NCI-H526 (cell line): ENCODE measurements around the gene CFAP20DC.

Source experiments
- DNase-seq, 2 experiments: peaks; one replicate each; lab custom pipeline; 2025; lab: John Stamatoyannopoulos, UW

Gene CFAP20DC

GRCh38 chr3:58800032-58800431, 249.8 kb downstream of the CFAP20DC start:
- DNase-seq = no peak

DNA sequence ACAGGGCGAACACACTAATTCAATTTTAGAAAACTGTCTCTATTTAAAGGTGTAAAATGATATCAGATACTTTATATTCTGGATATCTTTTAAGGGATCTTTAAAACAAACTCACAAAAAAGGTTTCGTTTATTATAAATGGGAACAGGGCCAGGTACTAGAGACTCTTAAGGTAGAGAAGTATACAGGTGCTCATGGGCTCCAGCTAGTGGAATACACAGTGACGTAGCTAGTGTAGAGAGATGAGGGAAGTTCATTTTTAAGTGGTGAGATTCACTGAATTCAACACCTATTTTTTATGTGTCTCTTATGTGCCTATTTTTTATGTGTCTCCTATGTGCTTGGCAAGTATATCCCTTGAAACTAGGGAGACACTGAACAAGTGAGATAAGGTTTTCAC, 250.6 kb downstream of the CFAP20DC start:
- DNase-seq = peak in 1 of 2 experiments; percentile 0

DNA sequence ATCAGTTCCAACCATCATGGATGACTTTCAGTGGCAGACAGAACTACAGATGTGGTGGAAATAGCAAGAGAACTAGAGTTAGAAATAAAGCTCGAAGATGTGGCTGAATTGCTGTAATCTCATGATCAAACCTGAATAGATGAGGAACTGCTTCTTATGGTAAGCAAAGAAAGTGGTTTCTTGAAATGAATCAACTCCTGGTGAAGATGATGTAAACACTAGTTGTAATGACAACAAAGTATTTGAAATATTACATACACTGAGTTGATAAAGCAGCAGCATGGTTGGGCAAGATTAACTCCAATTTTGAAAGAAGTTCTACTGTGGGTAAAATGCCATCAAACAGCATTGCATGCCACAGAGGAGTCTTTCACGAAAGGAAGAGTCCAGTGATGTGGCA, 251.5 kb downstream of the CFAP20DC start:
- DNase-seq = no peak

DNA sequence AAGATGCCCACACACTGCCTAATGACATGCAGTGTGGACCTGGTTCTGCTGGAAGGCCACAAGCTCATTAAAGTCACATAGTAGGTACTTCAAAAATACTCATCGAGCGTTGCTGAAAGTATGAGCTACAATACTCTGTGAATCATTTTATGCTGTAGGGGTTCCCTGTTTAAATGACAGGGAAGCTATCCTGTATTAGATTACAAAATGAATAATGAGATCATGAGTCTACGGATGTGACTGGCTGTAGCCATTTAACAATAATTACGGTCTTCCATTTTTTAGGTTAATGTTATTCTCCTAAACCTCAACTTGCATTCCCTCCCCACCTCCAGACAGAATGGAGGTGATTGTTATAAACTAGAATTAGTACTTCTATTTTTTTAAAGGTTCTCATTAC, 255.1 kb downstream of the CFAP20DC start:
- DNase-seq = no peak

GRCh38 chr3:58793938-58794337, 255.9 kb downstream of the CFAP20DC start:
- DNase-seq = no peak

GRCh38 chr3:58792921-58793451, 256.8 kb downstream of the CFAP20DC start:
- no peak for DNase-seq

- no peak for DNase-seq
Measured at GRCh38 chr3:58789385-58789784, 260.4 kb downstream of the CFAP20DC start.

DNA sequence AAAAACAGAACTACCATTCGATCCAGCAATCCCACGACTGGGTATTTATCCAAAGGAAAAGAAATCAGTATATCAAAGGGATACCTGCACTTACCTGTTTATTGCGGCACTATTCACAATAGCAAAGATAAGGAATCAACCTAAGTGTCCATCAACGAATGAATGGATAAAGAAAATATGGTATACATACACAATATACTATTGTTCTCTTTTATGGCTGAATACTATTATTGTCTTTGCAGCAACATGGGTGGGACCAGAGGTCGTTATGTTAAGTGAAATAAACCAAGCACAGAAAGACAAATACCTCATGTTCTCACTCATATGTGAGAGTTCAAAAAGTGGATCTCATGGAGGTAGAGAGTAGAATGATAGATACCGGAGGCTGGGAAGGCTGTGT, 264.9 kb downstream of the CFAP20DC start:
- no peak for DNase-seq

DNA sequence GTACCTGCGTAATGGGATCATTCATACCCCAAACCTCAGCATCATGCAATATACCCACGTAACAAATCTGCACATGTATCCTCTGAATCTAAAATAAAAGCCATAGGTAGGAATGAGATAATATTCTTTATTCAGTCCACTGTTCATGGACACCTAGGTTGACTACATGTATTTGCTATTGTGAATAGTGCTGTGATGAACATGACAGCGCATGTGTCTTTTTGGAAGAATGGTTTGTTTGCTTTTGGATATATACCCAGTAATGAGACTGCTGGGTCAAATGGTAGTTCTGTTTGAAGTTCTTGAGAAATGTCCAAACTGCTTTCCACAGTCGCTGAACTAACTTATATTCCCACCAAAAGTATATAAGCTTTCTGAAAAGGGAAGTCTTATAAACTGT, 265.4 kb downstream of the CFAP20DC start:
- no peak for DNase-seq

DNA sequence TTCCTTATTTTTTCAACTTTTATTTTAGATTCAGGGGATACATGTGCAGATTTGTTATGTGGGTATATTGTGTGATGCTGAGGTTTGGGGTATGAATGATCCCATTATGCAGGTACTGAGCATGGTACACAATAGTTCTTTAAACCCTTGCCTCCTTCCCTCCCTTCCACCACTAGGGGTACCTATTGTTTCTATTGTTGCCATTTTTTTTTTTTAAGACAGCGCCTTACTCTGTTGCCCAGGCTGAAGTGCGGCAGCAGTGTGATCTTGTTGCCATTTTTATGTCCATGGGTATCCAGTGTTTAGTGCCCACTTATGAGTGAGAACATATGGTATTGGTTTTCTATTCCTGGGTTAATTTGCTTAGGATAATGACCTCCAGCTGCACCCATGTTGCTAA, 266.0 kb downstream of the CFAP20DC start:
- no peak for DNase-seq

DNA sequence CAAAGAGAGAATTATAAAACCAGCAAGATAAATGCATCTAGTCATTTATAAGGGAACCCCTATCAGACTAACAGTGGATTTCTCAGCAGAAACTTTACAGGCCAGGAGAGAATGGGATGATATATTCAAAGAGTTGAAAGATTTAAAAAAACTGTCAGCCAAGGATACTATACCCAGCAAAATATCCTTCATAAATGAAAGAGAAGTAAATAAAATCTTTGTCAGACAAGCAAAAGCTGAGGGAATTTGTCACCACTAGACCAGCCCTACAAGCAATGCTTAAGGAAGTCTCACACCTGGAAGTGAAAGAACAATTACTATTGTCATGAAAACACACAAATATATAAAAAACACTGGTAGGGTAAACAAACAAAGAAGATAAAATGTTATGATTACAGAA, 269.9 kb downstream of the CFAP20DC start:
- no peak for DNase-seq

DNA sequence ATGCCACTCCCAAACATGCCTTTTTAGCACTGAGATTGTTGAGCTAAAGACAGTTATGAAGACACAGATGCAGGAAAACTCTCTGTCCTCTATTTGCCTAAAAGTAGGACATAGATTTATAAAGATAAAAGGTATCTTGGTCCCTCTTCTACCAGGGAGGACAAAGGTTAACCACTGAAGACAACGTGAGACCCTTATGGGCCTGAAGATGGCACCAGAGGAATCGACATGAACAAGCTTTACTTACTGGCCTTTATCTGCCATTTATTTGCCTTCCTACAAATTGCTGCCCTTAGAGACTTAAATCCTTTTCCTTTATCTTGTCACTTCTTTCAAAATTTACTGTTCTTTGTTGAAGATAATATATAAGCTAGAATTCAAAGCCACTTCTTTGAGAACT, 273.6 kb downstream of the CFAP20DC start:
- no peak for DNase-seq

- DNase-seq = no peak
Measured at GRCh38 chr3:58772462-58772861, 277.4 kb downstream of the CFAP20DC start.

GRCh38 chr3:58769065-58769464, 280.8 kb downstream of the CFAP20DC start:
- DNase-seq = no peak

- DNase-seq = no peak
Measured at GRCh38 chr3:58766587-58767282, 283.1 kb downstream of the CFAP20DC start.

DNA sequence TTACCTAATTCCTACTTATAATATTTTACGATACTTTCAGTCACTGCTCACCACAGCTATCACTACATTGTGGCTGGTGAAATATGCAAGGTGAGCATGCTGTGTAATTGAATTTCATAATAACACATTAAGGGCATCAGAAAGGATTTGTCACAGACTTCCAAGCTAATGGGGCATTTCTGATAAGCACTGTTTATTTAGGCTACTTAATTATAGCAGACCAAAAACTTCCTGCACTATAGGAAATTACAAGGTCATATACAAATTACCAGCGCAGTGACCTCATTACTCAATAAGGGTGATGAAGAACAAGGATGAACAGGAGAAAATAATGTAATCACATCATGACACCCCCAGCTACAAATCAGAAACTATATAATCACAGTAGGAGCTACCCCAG, 294.7 kb downstream of the CFAP20DC start:
- DNase-seq = no peak

- no peak for DNase-seq
Measured at GRCh38 chr3:58754074-58754473, 295.8 kb downstream of the CFAP20DC start.

GRCh38 chr3:58751882-58752567, 297.8 kb downstream of the CFAP20DC start:
- DNase-seq = no peak

DNA sequence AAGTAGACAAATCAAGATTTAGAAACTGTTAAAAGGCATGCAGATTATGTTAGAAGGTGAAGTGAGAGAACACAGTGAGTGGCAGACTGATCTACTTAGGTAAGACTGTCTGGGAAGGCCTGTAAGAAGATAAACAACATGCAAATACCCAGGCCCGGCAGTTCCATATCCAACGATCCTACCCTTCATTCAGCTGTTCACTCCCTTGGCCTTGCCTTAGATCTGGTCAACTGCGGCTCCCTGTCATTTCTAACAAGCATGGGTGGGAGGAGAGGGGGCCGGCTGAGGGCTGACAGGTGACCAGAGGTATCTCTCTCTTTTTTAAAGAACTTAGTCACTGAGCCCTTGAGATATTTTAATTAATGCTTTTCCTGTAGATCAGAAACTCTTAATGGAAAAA, 298.6 kb downstream of the CFAP20DC start:
- peak; percentile 79 to 83 for DNase-seq

DNA sequence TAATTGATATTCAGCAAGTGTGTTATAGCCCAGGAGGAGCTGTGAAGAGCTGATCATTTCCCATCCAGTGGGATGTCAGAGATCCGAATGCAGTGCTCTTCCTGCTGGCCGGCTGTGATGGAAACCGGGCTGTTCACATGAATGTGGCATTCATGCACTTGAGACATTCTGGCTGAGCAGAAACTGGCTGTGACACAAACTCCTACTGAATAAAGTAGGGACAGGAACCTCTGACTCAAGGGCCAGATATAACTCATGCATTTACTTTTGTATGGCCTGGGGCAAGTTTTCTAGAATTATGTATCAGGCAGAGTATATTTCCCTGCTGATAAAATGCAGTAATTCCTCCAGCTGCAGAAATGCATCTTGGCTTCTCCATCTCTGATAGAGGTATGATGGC, 299.9 kb downstream of the CFAP20DC start:
- DNase-seq = no peak

DNA sequence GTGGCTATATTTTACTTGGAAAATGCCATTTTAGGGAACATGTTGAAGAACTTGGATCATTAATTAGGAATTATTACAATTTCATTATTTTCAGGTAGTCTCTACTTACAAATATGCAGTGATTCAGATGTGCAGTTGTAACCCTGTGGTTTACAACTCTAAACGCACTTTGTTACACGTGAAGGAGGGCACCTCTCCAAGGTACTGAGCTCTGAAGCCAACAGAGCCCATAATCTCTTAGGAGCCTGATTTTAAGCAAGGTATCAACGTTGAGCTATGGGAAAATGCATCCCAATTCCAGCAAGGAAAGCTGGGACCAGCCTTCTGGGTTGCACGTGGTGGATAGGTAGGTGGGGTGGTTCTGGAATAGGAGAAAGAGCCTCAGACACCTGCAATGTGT, 301.8 kb downstream of the CFAP20DC start:
- no peak for DNase-seq

DNA sequence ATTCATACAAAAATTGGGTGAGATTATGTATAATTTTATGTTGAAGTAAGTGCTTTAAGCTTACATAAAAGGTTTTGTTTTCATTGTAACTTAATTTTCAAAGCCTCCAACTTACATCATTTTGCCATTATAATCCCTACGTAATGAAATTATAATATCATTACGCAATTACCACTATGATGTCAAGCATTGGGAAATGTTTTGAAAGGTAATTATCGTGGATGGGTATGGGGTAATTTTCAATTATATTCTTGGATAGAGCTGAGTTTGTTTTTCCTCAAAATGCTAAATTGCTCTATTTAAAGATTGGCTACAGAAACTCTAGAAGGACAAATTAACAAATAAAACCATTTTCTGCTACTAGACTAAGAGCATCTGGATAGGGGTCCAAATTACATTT, 303.1 kb downstream of the CFAP20DC start:
- no peak for DNase-seq

DNA sequence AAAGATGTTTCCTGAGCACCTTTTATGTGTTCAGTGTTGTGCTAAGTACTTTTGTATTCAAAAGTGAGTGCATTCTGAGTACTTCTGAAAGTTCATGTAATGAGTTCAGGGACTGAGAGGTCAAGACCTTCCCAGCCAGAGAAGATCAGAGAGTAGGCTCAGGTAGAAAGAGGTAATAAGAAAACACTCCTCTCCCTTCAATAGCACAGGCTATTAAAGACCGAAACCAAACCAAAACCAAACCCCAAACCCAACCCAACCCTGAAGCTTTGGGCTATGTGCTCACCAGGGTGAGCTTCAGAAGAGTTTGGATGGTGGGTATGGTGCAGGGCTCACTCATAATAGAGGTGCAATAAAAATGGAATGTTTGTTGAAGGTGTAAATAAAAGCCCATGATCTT, 306.5 kb downstream of the CFAP20DC start:
- no peak for DNase-seq

DNA sequence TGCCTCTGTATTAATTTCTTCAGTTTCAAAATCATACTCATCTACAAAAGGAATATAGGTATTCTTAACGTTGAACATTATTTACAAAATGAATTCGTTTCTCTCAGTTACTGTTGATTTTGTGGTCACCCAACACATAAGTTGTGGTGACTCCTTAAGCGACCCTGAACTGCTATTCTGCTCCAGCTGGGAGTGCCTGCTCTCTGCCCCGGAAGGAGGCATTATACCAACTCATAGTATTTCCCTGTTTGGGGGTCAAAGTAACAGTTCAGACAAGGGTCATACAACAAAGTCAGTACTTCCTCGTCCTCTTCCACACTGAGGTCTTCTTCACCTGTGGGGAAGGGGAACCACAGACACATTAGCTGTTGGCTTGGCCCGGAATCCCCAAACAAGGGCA, 307.6 kb downstream of the CFAP20DC start:
- no peak for DNase-seq
